PC-3 (cell line): ENCODE results near the gene ELOVL2. TPM values are rescaled to one million over a fixed set of nuclear protein-coding genes. Genes with fewer than 3 reads are reported as not detected.

ENCODE experiments used
- ATAC-seq: fragments of 200-7000 bp; cut with Tn5 transposase; 2 replicates; pipeline ENCODE4 v1.9.1; 2020; ENCODE audit warnings: mild to moderate bottlenecking, moderate library complexity
- BruUV-seq: library from RNA; stranded (reverse); fragments of 400-500 nt; replicated peaks from 2 replicates; lab custom pipeline; 2021; lab: Mats Ljungman, UMichigan
- CTCF ChIA-PET: fragments of 300-600 bp; sonication (Branson Sonifier 250); formaldehyde crosslinking; loops from one replicate; lab custom pipeline; 2022; ENCODE audit warnings: antibody characterized with exemption; lab: Charles Lee
- POLR2A ChIA-PET: fragments of 300-600 bp; sonication (Branson Sonifier 250); formaldehyde crosslinking; loops from one replicate; lab custom pipeline; 2022; ENCODE audit warnings: antibody characterized with exemption; ENCODE audit not compliant: unreplicated experiment; lab: Charles Lee
- DNase-seq: peaks from one replicate; pipeline ENCODE4 v3.0.0-alpha.2; 2015
- H2AFZ ChIP-seq: fragments of 300-600 bp; sonication (generic); 2 replicates; pipeline ENCODE4 v1.6.0; 2016; ENCODE audit warnings: antibody characterized with exemption, low read length
- H3F3A ChIP-seq: fragments of 300-600 bp; sonication (generic); one replicate; pipeline ENCODE4 v1.6.0; 2017; ENCODE audit warnings: antibody characterized with exemption, low read length, control low read depth, mild to moderate bottlenecking; ENCODE audit not compliant: unreplicated experiment
- H3K27ac ChIP-seq: fragments of 300-600 bp; sonication (generic); 2 replicates; pipeline ENCODE4 v1.5.1; 2016; ENCODE audit warnings: mild to moderate bottlenecking, low read length
- H3K27me3 ChIP-seq: fragments of 300-600 bp; sonication (generic); 2 replicates; pipeline ENCODE4 v1.6.1; 2016; ENCODE audit warnings: low read length, mixed read lengths
- H3K36me3 ChIP-seq: fragments of 300-600 bp; sonication (generic); 2 replicates; pipeline ENCODE4 v1.6.1; 2016; ENCODE audit warnings: low read depth, mixed run types, low read length, mixed read lengths
- H3K4me1 ChIP-seq: fragments of 300-600 bp; sonication (generic); 2 replicates; pipeline ENCODE4 v1.5.1; 2016; ENCODE audit warnings: low read length; ENCODE audit not compliant: insufficient read depth
- H3K4me2 ChIP-seq: fragments of 300-600 bp; sonication (generic); 2 replicates; pipeline ENCODE4 v1.6.0; 2016; ENCODE audit warnings: low read length
- H3K4me3 ChIP-seq: fragments of 300-600 bp; sonication (generic); 2 replicates; pipeline ENCODE4 v1.5.1; 2016; ENCODE audit warnings: mild to moderate bottlenecking, low read length, mixed read lengths
- H3K79me2 ChIP-seq: fragments of 300-600 bp; sonication (generic); 2 replicates; pipeline ENCODE4 v1.6.1; 2017; ENCODE audit warnings: low read length, mixed read lengths
- H3K9ac ChIP-seq: fragments of 300-600 bp; sonication (generic); 2 replicates; pipeline ENCODE4 v1.6.0; 2016; ENCODE audit warnings: mild to moderate bottlenecking, low read length
- H3K9me2 ChIP-seq: fragments of 300-600 bp; sonication (generic); replicated peaks from 2 replicates; pipeline ENCODE4 v1.6.1; 2016; ENCODE audit warnings: mixed run types, low read length, mixed read lengths
- H3K9me3 ChIP-seq: fragments of 300-600 bp; sonication (generic); 2 replicates; pipeline ENCODE4 v1.6.1; 2016; ENCODE audit warnings: low read length, mixed read lengths
- H4K20me1 ChIP-seq: fragments of 300-600 bp; sonication (generic); 2 replicates; pipeline ENCODE4 v1.6.1; 2016; ENCODE audit warnings: low read length, mixed read lengths
- EZH2 ChIP-seq: fragments of 300-600 bp; sonication (generic); IDR thresholded peaks from one replicate; pipeline ENCODE4 v1.6.1; 2017; ENCODE audit warnings: antibody characterized with exemption, mild to moderate bottlenecking, low read length; ENCODE audit not compliant: unreplicated experiment
- EZH2phosphoT487 ChIP-seq: fragments of 300-600 bp; sonication (generic); IDR thresholded peaks from 2 replicates; pipeline ENCODE4 v1.6.1; 2018; ENCODE audit warnings: mild to moderate bottlenecking, antibody characterized with exemption, low read length, borderline replicate concordance
- intact Hi-C: fragments of 100-400 bp; cut with micrococcal nuclease; formaldehyde crosslinking; loops from 2 replicates; pipeline ENCODE4 v1.9.0; 2023
- total RNA-seq: library from RNA; depleted of rRNA; stranded (reverse); fragments of >200 nt; gene quantifications from 2 replicates; pipeline ENCODE4 v1.2.3, GENCODE V29; 2014
- TF ChIP-seq, protein P1 (sequence below): fragments of 300-600 bp; sonication (generic); conservative IDR thresholded peaks from 2 replicates; pipeline ENCODE4 v1.5.1; 2017; ENCODE audit warnings: antibody characterized with exemption, low read depth, mild to moderate bottlenecking, low read length

The ELOVL2 gene
- total RNA-seq, 1 experiment from 2014 or later = 0.91 TPM

- no peak overlapping the region for H3K4me3 ChIP-seq
- intact Hi-C loops = no loop called here
- no peaks in the 10 kb centered on the region for H3K9me2 ChIP-seq
- no peak for DNase-seq
- no peaks in the 10 kb centered on the region for H4K20me1 ChIP-seq
- no peaks in the 10 kb centered on the region for H3K4me1 ChIP-seq
- no peaks in the 10 kb centered on the region for H3K36me3 ChIP-seq
- BruUV-seq = no TSS peak
- TF ChIP-seq, protein P1, sequence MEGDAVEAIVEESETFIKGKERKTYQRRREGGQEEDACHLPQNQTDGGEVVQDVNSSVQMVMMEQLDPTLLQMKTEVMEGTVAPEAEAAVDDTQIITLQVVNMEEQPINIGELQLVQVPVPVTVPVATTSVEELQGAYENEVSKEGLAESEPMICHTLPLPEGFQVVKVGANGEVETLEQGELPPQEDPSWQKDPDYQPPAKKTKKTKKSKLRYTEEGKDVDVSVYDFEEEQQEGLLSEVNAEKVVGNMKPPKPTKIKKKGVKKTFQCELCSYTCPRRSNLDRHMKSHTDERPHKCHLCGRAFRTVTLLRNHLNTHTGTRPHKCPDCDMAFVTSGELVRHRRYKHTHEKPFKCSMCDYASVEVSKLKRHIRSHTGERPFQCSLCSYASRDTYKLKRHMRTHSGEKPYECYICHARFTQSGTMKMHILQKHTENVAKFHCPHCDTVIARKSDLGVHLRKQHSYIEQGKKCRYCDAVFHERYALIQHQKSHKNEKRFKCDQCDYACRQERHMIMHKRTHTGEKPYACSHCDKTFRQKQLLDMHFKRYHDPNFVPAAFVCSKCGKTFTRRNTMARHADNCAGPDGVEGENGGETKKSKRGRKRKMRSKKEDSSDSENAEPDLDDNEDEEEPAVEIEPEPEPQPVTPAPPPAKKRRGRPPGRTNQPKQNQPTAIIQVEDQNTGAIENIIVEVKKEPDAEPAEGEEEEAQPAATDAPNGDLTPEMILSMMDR = no peak
- no peak for TF ChIP-seq EZH2
- TF ChIP-seq EZH2phosphoT487 = no peak
- H3K27me3 ChIP-seq = no peaks in the 10 kb centered on the region
- H3K4me2 ChIP-seq = no peak overlapping the region
- no peak overlapping the region for H3K27ac ChIP-seq
- no peak overlapping the region for H3K9ac ChIP-seq
- H3F3A ChIP-seq = no peaks in the 10 kb centered on the region
- no peaks in the 10 kb centered on the region for H3K79me2 ChIP-seq
- no peak overlapping the region for H2AFZ ChIP-seq
- CTCF ChIA-PET = no interaction called here
- POLR2A ChIA-PET = interaction anchor here (0.7 kb wide), 1 partner anchor 19 kb away, joined by 5 read pairs; no protein-coding TSS in a partner anchor
- no peak for ATAC-seq
- H3K9me3 ChIP-seq = no peaks in the 10 kb centered on the region
Measured at GRCh38 chr6:11064836-11065235, 20.7 kb upstream of the ELOVL2 start.

GRCh38 chr6:11062715-11063114 is 18.6 kb upstream of the ELOVL2 start:
- Histone ChIP-seq H3K9ac (no peak overlapping the region), H3K79me2 (no peaks in the 10 kb centered on the region), H3K36me3 (no peaks in the 10 kb centered on the region), H3K4me2 (no peak overlapping the region), H4K20me1 (no peaks in the 10 kb centered on the region), H3K27me3 (no peaks in the 10 kb centered on the region), H3K4me3 (no peak overlapping the region), H3K9me2 (no peaks in the 10 kb centered on the region), H3K9me3 (no peaks in the 10 kb centered on the region), H3K27ac (no peak overlapping the region), H3K4me1 (no peaks in the 10 kb centered on the region), H2AFZ (no peak overlapping the region), H3F3A (no peaks in the 10 kb centered on the region)
- ATAC-seq (no peak), DNase-seq (no peak)
- no TSS peak for BruUV-seq
- ChIA-PET POLR2A (no interaction called here), CTCF (no interaction called here)
- intact Hi-C loops = no loop called here
- TF ChIP-seq EZH2phosphoT487 = no peak

GRCh38 chr6:11062083-11062482 is 18.0 kb upstream of the ELOVL2 start:
- no peaks in the 10 kb centered on the region for H3K36me3 ChIP-seq
- ChIA-PET POLR2A (no interaction called here), CTCF (no interaction called here)
- H3F3A ChIP-seq = no peaks in the 10 kb centered on the region
- no peaks in the 10 kb centered on the region for H4K20me1 ChIP-seq
- H3K4me1 ChIP-seq = no peaks in the 10 kb centered on the region
- no peaks in the 10 kb centered on the region for H3K79me2 ChIP-seq
- H3K27me3 ChIP-seq = no peaks in the 10 kb centered on the region
- intact Hi-C loops = no loop called here
- no peak for DNase-seq
- no peaks in the 10 kb centered on the region for H3K9me3 ChIP-seq
- H3K4me2 ChIP-seq = no peak overlapping the region
- no TSS peak for BruUV-seq
- no peak for ATAC-seq
- no peak overlapping the region for H3K9ac ChIP-seq
- TF ChIP-seq EZH2 = no peak
- TF ChIP-seq EZH2phosphoT487 = no peak
- TF ChIP-seq, protein P1 = no peak
- no peak overlapping the region for H2AFZ ChIP-seq
- no peak overlapping the region for H3K4me3 ChIP-seq
- H3K9me2 ChIP-seq = no peaks in the 10 kb centered on the region
- no peak overlapping the region for H3K27ac ChIP-seq
